ENCODE measurements around the gene TOMM70. TPM values are rescaled to one million over a fixed set of nuclear protein-coding genes. Genes with fewer than 3 reads are reported as not detected.

TOMM70 gene
- total and polyA plus RNA-seq, 5 donors = 28.4 to 56.4 (median 50.6) TPM

DNA sequence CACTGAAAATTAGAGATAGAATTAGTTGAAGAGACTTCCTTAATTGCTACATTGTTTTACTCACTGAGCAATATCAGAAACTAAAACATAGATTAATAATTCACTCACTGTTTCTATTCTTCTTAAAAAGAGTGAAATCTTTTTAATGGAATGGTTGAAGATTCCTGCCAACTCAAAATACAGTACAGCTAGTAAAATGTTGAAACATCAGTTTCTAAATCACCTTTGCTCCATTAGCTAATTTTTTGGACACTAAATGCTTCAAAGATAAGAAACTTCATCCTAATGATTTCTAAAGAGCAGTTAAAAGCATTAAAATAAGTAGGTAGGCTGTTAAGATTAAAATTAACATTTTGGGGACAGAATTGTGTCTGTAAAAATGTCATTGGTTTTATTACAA lies 76.8 kb downstream of the TOMM70 start:
- Histone ChIP-seq H3K27ac (ENCODE audit: low read length) (no peak overlapping the region), H3K27me3 (ENCODE audit: control insufficient read depth, insufficient read depth) (no peaks in the 10 kb centered on the region), H3K9me3 (ENCODE audit: control insufficient read depth, low read length) (no peaks in the 10 kb centered on the region), H3K4me1 (ENCODE audit: control insufficient read depth, insufficient read depth, low read length) (no peaks in the 10 kb centered on the region), H3K4me3 (ENCODE audit: low read length) (no peak overlapping the region)
- intact Hi-C loops (cut with DNase I) = no loop called here
- ATAC-seq = no peak
- DNase-seq = no peak

DNA sequence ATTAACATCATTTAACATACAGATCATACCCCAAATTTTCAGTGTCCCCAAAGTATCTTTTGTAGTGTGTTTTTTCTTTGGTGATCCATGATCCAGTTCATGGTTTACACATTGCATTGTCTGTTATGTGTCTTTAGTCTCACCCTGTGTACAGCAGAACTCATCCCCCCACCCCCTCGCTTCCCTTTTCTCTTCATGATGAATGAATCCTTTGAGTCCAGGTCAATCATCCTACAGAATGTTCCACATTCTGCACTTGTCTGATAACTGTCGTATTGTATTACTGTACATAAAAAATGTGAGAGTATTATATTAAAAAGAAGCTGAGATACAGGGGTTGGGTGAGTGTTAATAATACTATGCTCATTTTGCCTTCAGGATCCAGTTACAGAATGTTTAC lies 80.9 kb downstream of the TOMM70 start:
- WGBS = 87% methylated on average over 2 of the region's 2 CpGs
- Histone ChIP-seq H3K27ac (ENCODE audit: low read length) (no peak overlapping the region), H3K9me3 (ENCODE audit: control insufficient read depth, low read length) (no peaks in the 10 kb centered on the region), H3K27me3 (ENCODE audit: control insufficient read depth, insufficient read depth) (no peaks in the 10 kb centered on the region), H3K4me3 (ENCODE audit: low read length) (no peak overlapping the region), H3K4me1 (ENCODE audit: control insufficient read depth, insufficient read depth, low read length) (no peaks in the 10 kb centered on the region)
- intact Hi-C loops (cut with DNase I) = loop anchor here in 3 of 4 donors (5.0 to 10.0 kb wide), 2 partner anchors 272 to 275 kb away; no protein-coding TSS in a partner anchor
- ATAC-seq (no peak), DNase-seq (no peak)

DNA sequence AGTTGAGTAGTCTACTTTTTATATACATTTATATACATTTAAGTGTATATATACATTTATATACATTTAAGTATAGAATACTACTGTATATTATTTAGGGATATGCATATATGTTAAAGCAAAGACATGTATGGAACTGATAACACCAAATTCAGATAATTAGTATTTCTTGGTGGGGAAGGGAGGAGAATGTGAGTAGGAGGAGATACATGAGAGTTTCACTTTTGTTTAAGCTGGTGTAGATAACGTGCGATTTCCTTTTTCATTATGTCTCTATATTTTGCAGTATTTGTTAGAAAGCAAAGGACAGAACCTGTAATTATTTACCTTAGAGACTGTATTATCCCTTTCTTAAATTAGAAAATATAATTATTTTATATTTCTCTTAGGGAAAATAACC lies 83.0 kb downstream of the TOMM70 start:
- H3K4me3 ChIP-seq (ENCODE audit: low read length) = no peak overlapping the region
- H3K27ac ChIP-seq (ENCODE audit: low read length) = no peak overlapping the region
- intact Hi-C loops (cut with DNase I) = loop anchor here in 3 of 4 donors (5.0 to 10.0 kb wide), 2 partner anchors 274 to 277 kb away; no protein-coding TSS in a partner anchor
- ATAC-seq (no peak), DNase-seq (no peak)
- no peaks in the 10 kb centered on the region for H3K27me3 ChIP-seq (ENCODE audit: control insufficient read depth, insufficient read depth)
- H3K9me3 ChIP-seq (ENCODE audit: control insufficient read depth, low read length) = no peaks in the 10 kb centered on the region
- no peaks in the 10 kb centered on the region for H3K4me1 ChIP-seq (ENCODE audit: control insufficient read depth, insufficient read depth, low read length)
- WGBS = 62% methylated on average over 2 of the region's 2 CpGs

DNA sequence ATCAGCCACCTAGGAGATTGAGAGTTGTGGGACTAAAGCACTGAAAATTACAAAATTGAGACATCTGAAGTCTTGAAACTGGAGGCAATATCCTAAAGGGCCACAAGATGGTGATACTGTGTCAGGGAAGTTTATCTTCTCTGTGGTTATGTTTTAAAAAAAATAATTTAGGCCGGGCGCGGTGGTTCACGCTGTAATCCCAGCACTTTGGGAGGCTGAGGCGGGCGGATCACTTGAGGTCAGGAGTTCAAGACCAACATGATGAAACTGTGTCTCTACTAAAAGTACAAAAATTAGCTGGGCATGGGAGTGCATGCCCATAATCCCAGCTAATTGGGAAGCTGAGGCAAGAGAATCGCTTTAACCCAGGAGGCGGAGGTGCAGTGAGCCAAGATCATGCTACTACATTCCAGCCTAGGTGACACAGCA lies 84.2 kb downstream of the TOMM70 start:
- Histone ChIP-seq H3K27me3 (ENCODE audit: control insufficient read depth, insufficient read depth) (no peaks in the 10 kb centered on the region), H3K4me3 (ENCODE audit: low read length) (no peak overlapping the region), H3K4me1 (ENCODE audit: control insufficient read depth, insufficient read depth, low read length) (no peaks in the 10 kb centered on the region), H3K27ac (ENCODE audit: low read length) (no peak overlapping the region), H3K9me3 (ENCODE audit: control insufficient read depth, low read length) (no peaks in the 10 kb centered on the region)
- DNase-seq (peak; percentile 31 to 69 (median 67)), ATAC-seq (peak; percentile 79 to 84)
- intact Hi-C loops (cut with DNase I) = loop anchor here in 3 of 4 donors (5.0 to 10.0 kb wide), 2 partner anchors 276 to 278 kb away; no protein-coding TSS in a partner anchor
- 27% methylated on average over 8 of the region's 8 CpGs for WGBS

Other genes with a start within 250 kb of the TOMM70 start
- gene TBC1D23, start 140.1 kb downstream of the TOMM70 start, total RNA-seq = 10 to 100 TPM; 26.1 to 37.4 (median 32.3) TPM
- gene TBC1D23, start 140.1 kb downstream of the TOMM70 start, polyA plus RNA-seq = 15.0 TPM
- 10 to 100 TPM; 32.1 to 44.3 (median 37.1) TPM for gene NIT2, start 66.3 kb downstream of the TOMM70 start, total RNA-seq
- 26.9 TPM for gene NIT2, start 66.3 kb downstream of the TOMM70 start, polyA plus RNA-seq
- 1 to 10 TPM; 4.1 to 6.9 (median 4.5) TPM for gene LNP1, start 450 bp upstream of the TOMM70 start, total RNA-seq
- gene LNP1, start 450 bp upstream of the TOMM70 start, polyA plus RNA-seq = 4.1 TPM
- gene TMEM45A, start 91.5 kb upstream of the TOMM70 start, total RNA-seq = 10 to 100 TPM in 3 of 4 donors, 1 to 10 TPM in 1; 7.6 to 21.0 (median 15.3) TPM
- 8.9 TPM for gene TMEM45A, start 91.5 kb upstream of the TOMM70 start, polyA plus RNA-seq
- gene ADGRG7, start 208.5 kb upstream of the TOMM70 start, total RNA-seq = not detected
- gene ADGRG7, start 208.5 kb upstream of the TOMM70 start, polyA plus RNA-seq = not detected

Data from right cardiac atrium (tissue), 5 donors.